ENCODE data around the gene COP1. TPM values are rescaled to one million over a fixed set of nuclear protein-coding genes. Genes with fewer than 3 reads are reported as not detected.
"Not testable (repeated sequence)": the region's sequence is repeated elsewhere in the genome, so short reads cannot be mapped to it uniquely, and the experiment has no call there.

Gene COP1
- total RNA-seq, 2 experiments from 2014 or later: 33.8 to 36.9 TPM

GRCh38 chr1:176206006-176206960, 803 bp downstream of the COP1 start:
- ChIA-PET POLR2A (interaction anchor here (0.6 to 1.5 kb wide), 9 partner anchors 9 to 941 kb away, joined by 3 to 6 read pairs (median 3); no protein-coding TSS in a partner anchor), CTCF (interaction anchor here (0.8 kb wide), 1 partner anchor 20 kb away, joined by 3 read pairs; no protein-coding TSS in a partner anchor)
- H3K4me3 Mint-ChIP-seq: peak overlapping the region; percentile 87
- H3K36me3 Mint-ChIP-seq (ENCODE audit: low read depth): peaks cover 18% of the 10 kb centered on the region
- H3K27ac Mint-ChIP-seq: peak overlapping the region; percentile 89
- intact Hi-C loops (cut with micrococcal nuclease): loop anchor here (5.0 kb wide), 1 partner anchor 134 kb away; no protein-coding TSS in a partner anchor
- DNase-seq (peak; percentile 62), ATAC-seq (peak; percentile 32)
- H3K27me3 Mint-ChIP-seq: no peaks in the 10 kb centered on the region
- no peaks in the 10 kb centered on the region for H3K9me3 Mint-ChIP-seq
- peaks cover 29% of the 10 kb centered on the region for H3K4me1 Mint-ChIP-seq (ENCODE audit: low read depth)
- TF ChIP-seq CTCF (IDR thresholded peaks at IDR 0.05): no peak

GRCh38 chr1:176205332-176205914, 1.7 kb downstream of the COP1 start:
- intact Hi-C loops (cut with micrococcal nuclease): loop anchor here (5.0 kb wide), 1 partner anchor 133 kb away; no protein-coding TSS in a partner anchor
- ChIA-PET CTCF (no interaction called here), POLR2A (interaction anchor here (0.6 to 1.5 kb wide), 6 partner anchors 8 to 85 kb away, joined by 3 to 6 read pairs (median 4); no protein-coding TSS in a partner anchor)
- no peak for TF ChIP-seq CTCF (IDR thresholded peaks at IDR 0.05)
- H3K4me1 Mint-ChIP-seq (ENCODE audit: low read depth): peaks cover 33% of the 10 kb centered on the region
- DNase-seq (no peak), ATAC-seq (peak; percentile 8)
- peak overlapping the region; percentile 89 for H3K27ac Mint-ChIP-seq
- peak overlapping the region; percentile 87 for H3K4me3 Mint-ChIP-seq
- peaks cover 18% of the 10 kb centered on the region for H3K36me3 Mint-ChIP-seq (ENCODE audit: low read depth)
- H3K9me3 Mint-ChIP-seq: no peaks in the 10 kb centered on the region
- H3K27me3 Mint-ChIP-seq: no peaks in the 10 kb centered on the region

GRCh38 chr1:176204655-176205054, 2.4 kb downstream of the COP1 start:
- CTCF ChIA-PET, H3K9me3 Mint-ChIP-seq, DNase-seq, POLR2A ChIA-PET, H3K27me3 Mint-ChIP-seq, ATAC-seq: not testable (repeated sequence)
- Mint-ChIP-seq H3K27ac (peak overlapping the region; percentile 89), H3K4me3 (peak overlapping the region; percentile 87), H3K36me3 (ENCODE audit: low read depth) (peaks cover 20% of the 10 kb centered on the region), H3K4me1 (ENCODE audit: low read depth) (peaks cover 41% of the 10 kb centered on the region)
- intact Hi-C loops (cut with micrococcal nuclease): loop anchor here (5.0 kb wide), 1 partner anchor 132 kb away; no protein-coding TSS in a partner anchor

GRCh38 chr1:176203735-176204134, 3.4 kb downstream of the COP1 start:
- H3K4me3 Mint-ChIP-seq: no peak overlapping the region
- H3K27ac Mint-ChIP-seq: no peak overlapping the region
- intact Hi-C loops (cut with micrococcal nuclease): no loop called here
- peaks cover 26% of the 10 kb centered on the region for H3K36me3 Mint-ChIP-seq (ENCODE audit: low read depth)
- H3K4me1 Mint-ChIP-seq (ENCODE audit: low read depth): peaks cover 47% of the 10 kb centered on the region
- POLR2A ChIA-PET: no interaction called here
- DNase-seq (no peak), ATAC-seq (no peak)
- H3K27me3 Mint-ChIP-seq: no peaks in the 10 kb centered on the region
- CTCF ChIA-PET: interaction anchor here (0.7 to 1.0 kb wide), 3 partner anchors 17 to 84 kb away, joined by 3 read pairs; no protein-coding TSS in a partner anchor
- H3K9me3 Mint-ChIP-seq: no peaks in the 10 kb centered on the region
- no peak for TF ChIP-seq CTCF (IDR thresholded peaks at IDR 0.05)

- no peak for TF ChIP-seq CTCF (IDR thresholded peaks at IDR 0.05)
- H3K27ac Mint-ChIP-seq: no peak overlapping the region
- ATAC-seq (no peak), DNase-seq (no peak)
- peaks cover 28% of the 10 kb centered on the region for H3K36me3 Mint-ChIP-seq (ENCODE audit: low read depth)
- H3K27me3 Mint-ChIP-seq: no peaks in the 10 kb centered on the region
- no peak overlapping the region for H3K4me3 Mint-ChIP-seq
- H3K9me3 Mint-ChIP-seq: no peaks in the 10 kb centered on the region
- peaks cover 62% of the 10 kb centered on the region for H3K4me1 Mint-ChIP-seq (ENCODE audit: low read depth)
- POLR2A ChIA-PET: no interaction called here
- CTCF ChIA-PET: no interaction called here
- intact Hi-C loops (cut with micrococcal nuclease): no loop called here
These were observed 5.5 kb downstream of the COP1 start for GRCh38 chr1:176201568-176201967.

Measured in activated CD8-positive, alpha-beta T cell treated with anti-CD3 and anti-CD28 coated beads for 36 hours (primary cell).